Stimulated activated CD4-positive, alpha-beta T cell treated with anti-CD3 and anti-CD28 coated beads, Interleukin-15, amount 100 ng/mL, for 24 hours (primary cell): ENCODE results near the gene ZNF473.

Experiments
- DNase-seq: peaks from one replicate; pipeline ENCODE4 v3.0.0-alpha.2; 2020

ZNF473 gene

GRCh38 chr19:50025794-50026549 lies at the start of gene ZNF473:
Gene ZNF473 (plus strand): TSS chr19:50026005. CDS start chr19:50031083, 5,078 bp downstream.
- peak; percentile 92 for DNase-seq

GRCh38 chr19:49976496-49976895 lies 49.3 kb upstream of the ZNF473 start:
- DNase-seq, result no peak

GRCh38 chr19:49977076-49977475 lies 48.7 kb upstream of the ZNF473 start:
- no peak for DNase-seq

- DNase-seq, result no peak
These were observed 47.9 kb upstream of the ZNF473 start for GRCh38 chr19:49977881-49978280.

GRCh38 chr19:49978324-49978723 lies 47.5 kb upstream of the ZNF473 start:
- no peak for DNase-seq

GRCh38 chr19:49981603-49982593 lies 43.9 kb upstream of the ZNF473 start:
- DNase-seq, result no peak

- DNase-seq, result peak; percentile 88
These were observed 42.1 kb upstream of the ZNF473 start for GRCh38 chr19:49983645-49984229.

- DNase-seq, result no peak
These were observed 41.3 kb upstream of the ZNF473 start for GRCh38 chr19:49984491-49984890.

- DNase-seq, result no peak
These were observed 39.9 kb upstream of the ZNF473 start for GRCh38 chr19:49985871-49986270.

GRCh38 chr19:49986354-49986753 lies 39.5 kb upstream of the ZNF473 start:
- DNase-seq, result no peak

GRCh38 chr19:49987159-49987698 lies 38.6 kb upstream of the ZNF473 start:
- peak; percentile 87 for DNase-seq

- DNase-seq, result no peak
These were observed 37.8 kb upstream of the ZNF473 start for GRCh38 chr19:49988007-49988406.

GRCh38 chr19:49988433-49988832 lies 37.4 kb upstream of the ZNF473 start:
- DNase-seq, result peak; percentile 50

- peak; percentile 26 for DNase-seq
These were observed 28.1 kb upstream of the ZNF473 start for GRCh38 chr19:49997709-49998108.

- no peak for DNase-seq
These were observed 26.3 kb upstream of the ZNF473 start for GRCh38 chr19:49999371-50000010.

GRCh38 chr19:50000038-50000840 lies 25.6 kb upstream of the ZNF473 start:
- DNase-seq, result peak; percentile 21

- no peak for DNase-seq
These were observed 24.8 kb upstream of the ZNF473 start for GRCh38 chr19:50000841-50001557.

- no peak for DNase-seq
These were observed 24.0 kb upstream of the ZNF473 start for GRCh38 chr19:50001775-50002174.

- DNase-seq, result no peak
These were observed 23.3 kb upstream of the ZNF473 start for GRCh38 chr19:50002386-50002960.

GRCh38 chr19:50003254-50003788 lies 22.5 kb upstream of the ZNF473 start:
- DNase-seq, result no peak
